Measurements from ENCODE around the gene TRIO.

DNA sequence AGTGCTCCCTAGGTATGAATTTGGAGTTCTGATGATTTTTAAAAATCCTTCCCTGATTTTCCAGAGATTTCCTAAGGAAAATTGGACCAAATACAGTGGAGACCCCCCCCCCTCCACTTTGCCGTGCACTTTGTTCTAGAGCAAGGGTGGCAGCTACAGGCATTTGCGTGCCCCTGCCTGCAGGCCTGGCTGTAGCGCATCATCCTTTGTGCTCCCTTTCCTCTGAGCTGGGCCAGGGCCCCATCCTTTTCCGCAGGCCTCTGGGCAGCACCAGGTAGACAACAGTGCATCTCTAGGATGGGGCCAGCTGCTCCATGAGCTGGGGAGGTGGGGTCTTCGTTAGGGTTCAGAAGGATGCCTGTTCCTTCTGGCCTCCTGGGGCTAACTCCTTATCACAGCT is 39.6 kb downstream of the TRIO start:
- TF ChIP-seq POLR2A (IDR thresholded peaks at IDR 0.05), result no peak
- TF ChIP-seq, protein P1, sequence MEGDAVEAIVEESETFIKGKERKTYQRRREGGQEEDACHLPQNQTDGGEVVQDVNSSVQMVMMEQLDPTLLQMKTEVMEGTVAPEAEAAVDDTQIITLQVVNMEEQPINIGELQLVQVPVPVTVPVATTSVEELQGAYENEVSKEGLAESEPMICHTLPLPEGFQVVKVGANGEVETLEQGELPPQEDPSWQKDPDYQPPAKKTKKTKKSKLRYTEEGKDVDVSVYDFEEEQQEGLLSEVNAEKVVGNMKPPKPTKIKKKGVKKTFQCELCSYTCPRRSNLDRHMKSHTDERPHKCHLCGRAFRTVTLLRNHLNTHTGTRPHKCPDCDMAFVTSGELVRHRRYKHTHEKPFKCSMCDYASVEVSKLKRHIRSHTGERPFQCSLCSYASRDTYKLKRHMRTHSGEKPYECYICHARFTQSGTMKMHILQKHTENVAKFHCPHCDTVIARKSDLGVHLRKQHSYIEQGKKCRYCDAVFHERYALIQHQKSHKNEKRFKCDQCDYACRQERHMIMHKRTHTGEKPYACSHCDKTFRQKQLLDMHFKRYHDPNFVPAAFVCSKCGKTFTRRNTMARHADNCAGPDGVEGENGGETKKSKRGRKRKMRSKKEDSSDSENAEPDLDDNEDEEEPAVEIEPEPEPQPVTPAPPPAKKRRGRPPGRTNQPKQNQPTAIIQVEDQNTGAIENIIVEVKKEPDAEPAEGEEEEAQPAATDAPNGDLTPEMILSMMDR (IDR thresholded peaks at IDR 0.05), result no peak
